GM12878 (cell line): ENCODE data around the gene SCIMP. TPM values are rescaled to one million over a fixed set of nuclear protein-coding genes. Genes with fewer than 3 reads are reported as not detected.
A peak's percentile ranks its signal among the peaks of the same experiment; 100 is the strongest.

Source experiments
- BCL11A ChIP-seq: IDR thresholded peaks from 2 replicates; pipeline ENCODE4 v1.6.1; 2011; ENCODE audit warnings: low read depth, low read length
- CBX5 ChIP-seq: sonication (generic); IDR thresholded peaks from 2 replicates; pipeline ENCODE4 v1.6.1; 2016; ENCODE audit warnings: low read depth, moderate library complexity, mild to moderate bottlenecking, inconsistent platforms
- CEBPB ChIP-seq, 2 experiments: fragments of 150-350 bp in 1 of 2; IDR thresholded peaks; 2 replicates each; pipeline ENCODE4 v1.6.1; 2012 to 2014; ENCODE audit warnings: low read depth in 2 of 2, low read length in 2 of 2, borderline replicate concordance in 1 of 2, inconsistent platforms in 1 of 2
- CHD1 ChIP-seq: IDR thresholded peaks from 2 replicates; pipeline ENCODE4 v1.6.1; 2012; ENCODE audit warnings: low read depth, low read length, improper control_type of control experiment
- CHD2 ChIP-seq: IDR thresholded peaks from 2 replicates; pipeline ENCODE4 v1.6.1; 2011; ENCODE audit warnings: low read depth, low read length, improper control_type of control experiment, borderline replicate concordance
- CTCF ChIP-seq, 3 experiments: IDR thresholded peaks in 2 of 3; conservative IDR thresholded peaks in 1 of 3; 2 replicates each; pipeline ENCODE4 v1.5.1; 2011; ENCODE audit warnings: low read depth in 3 of 3, low read length in 3 of 3, mild to moderate bottlenecking in 3 of 3, control low read depth in 2 of 3, moderate library complexity in 2 of 3, inconsistent platforms in 1 of 3, mixed read lengths in 1 of 3; ENCODE audit not compliant: control insufficient read depth in 2 of 3, insufficient read depth in 1 of 3; ENCODE audit errors: extremely low read depth in 1 of 3
- IKZF2 ChIP-seq, 2 experiments: fragments of 450-650 bp; IDR thresholded peaks; 2 replicates each; pipeline ENCODE4 v1.6.1; 2017; ENCODE audit warnings: mild to moderate bottlenecking in 2 of 2, moderate library complexity in 2 of 2
- KAT2A ChIP-seq: conservative IDR thresholded peaks from 2 replicates; pipeline ENCODE4 v1.6.1; 2011; ENCODE audit warnings: low read depth, low read length; ENCODE audit not compliant: control insufficient read depth
- MLLT1 ChIP-seq: fragments of 450-650 bp; IDR thresholded peaks from 2 replicates; pipeline ENCODE4 v1.6.1; 2016; ENCODE audit warnings: mild to moderate bottlenecking
- NFYB ChIP-seq: IDR thresholded peaks from 2 replicates; pipeline ENCODE4 v1.6.1; 2011; ENCODE audit warnings: low read depth, mild to moderate bottlenecking, low read length, improper control_type of control experiment, moderate library complexity; ENCODE audit not compliant: insufficient read depth
- POLR2A ChIP-seq: IDR thresholded peaks from 2 replicates; pipeline ENCODE4 v1.6.1; 2011; ENCODE audit warnings: low read depth, mild to moderate bottlenecking, low read length
- POLR2AphosphoS5 ChIP-seq: IDR thresholded peaks from 2 replicates; pipeline ENCODE4 v1.6.1; 2011; ENCODE audit warnings: mild to moderate bottlenecking, low read length, inconsistent platforms
- RAD21 ChIP-seq: IDR thresholded peaks from 2 replicates; pipeline ENCODE4 v1.6.1; 2011; ENCODE audit warnings: mild to moderate bottlenecking, low read depth, low read length, moderate library complexity; ENCODE audit not compliant: insufficient read depth
- RELA ChIP-seq: fragments of 450-650 bp; IDR thresholded peaks from 2 replicates; pipeline ENCODE4 v1.8.0; 2014; ENCODE audit warnings: borderline replicate concordance; ENCODE audit not compliant: partially characterized antibody
- STAT1 ChIP-seq: fragments of 450-650 bp; conservative IDR thresholded peaks from 2 replicates; pipeline ENCODE4 v1.6.1; 2014; ENCODE audit warnings: antibody characterized with exemption, mild to moderate bottlenecking
- WRNIP1 ChIP-seq: IDR thresholded peaks from 2 replicates; pipeline ENCODE4 v1.6.1; 2011; ENCODE audit warnings: low read depth, low read length, improper control_type of control experiment, borderline replicate concordance
- ZNF384 ChIP-seq: IDR thresholded peaks from 2 replicates; pipeline ENCODE4 v1.6.1; 2012; ENCODE audit warnings: low read depth, mild to moderate bottlenecking, low read length, improper control_type of control experiment, borderline replicate concordance
- polyA plus RNA-seq, 11 experiments: library from polyadenylated mRNA; depleted of rRNA in 4 of 11; unstranded in 6 of 11; stranded (reverse) in 5 of 11; fragments of >200 nt; fragmentation: Nextera tagmentation in 4 of 11; fragmentation: Illumina TruSeq in 1 of 11; extraction: Ambion mirVana in 4 of 11; extraction: Trizol in 1 of 11; gene quantifications; 1 replicate in 1 of 11; 2 replicates in 10 of 11; pipeline versions ENCODE4 v1.2.1 to v1.2.3, GENCODE V29; 2011 to 2016; ENCODE audit warnings: inconsistent platforms in 2 of 11, missing spikeins in 2 of 11, low read depth in 1 of 11
- total RNA-seq, 4 experiments: library from RNA; depleted of rRNA in 3 of 4; stranded (reverse); fragments of >200 nt in 3 of 4; fragmentation: Illumina TruSeq in 1 of 4; extraction: Trizol in 1 of 4; gene quantifications; 2 replicates each; pipeline versions ENCODE4 v1.2.1 to v1.2.3, GENCODE V29; 2013 to 2021
- TF ChIP-seq, protein P1 (sequence below): IDR thresholded peaks from 2 replicates; pipeline ENCODE4 v1.6.1; 2012; ENCODE audit warnings: low read length, inconsistent platforms

The SCIMP gene
- total and polyA plus RNA-seq, 10 of the 15 experiments (the other 5 are each of a cell fraction or from before 2014, with no cell fraction given) = 56.7 to 151 (median 95.0) TPM

DNA sequence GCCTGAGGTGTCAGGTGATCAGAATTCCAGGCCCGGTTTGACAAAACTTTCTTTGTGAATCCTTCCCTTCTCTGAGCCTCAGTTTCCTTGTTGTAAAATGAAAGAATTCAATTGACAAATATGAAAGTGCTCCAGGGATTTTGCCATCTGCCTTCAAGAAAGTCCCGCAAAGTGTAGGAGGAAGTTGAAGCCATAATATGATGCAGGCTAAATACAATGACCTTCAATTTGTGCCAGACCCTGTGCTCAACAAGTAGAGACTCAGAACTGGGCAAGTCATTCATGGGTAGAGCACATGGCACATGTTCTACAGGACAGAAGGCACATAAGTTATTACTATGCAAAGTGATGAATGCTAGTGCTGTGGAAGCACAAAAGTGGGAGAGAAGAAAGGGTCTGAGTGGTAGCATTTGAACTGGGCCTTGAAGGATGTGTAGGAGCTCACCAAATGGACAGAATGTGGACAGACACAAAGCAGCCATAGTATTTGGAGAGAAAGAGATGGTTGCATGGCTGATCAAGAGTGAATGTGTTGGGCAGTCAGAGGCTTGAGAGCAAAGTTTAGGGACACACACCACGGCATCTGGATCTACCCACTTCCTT, 2.4 kb upstream of the SCIMP start (continued):
- TF ChIP-seq MLLT1 (peak; percentile 84; the same call in 1 of the 2 replicates), POLR2A (peak; percentile 27; the same call in 1 of the 2 replicates), RAD21 (no peak), RELA (no peak), STAT1 (no peak), CTCF (IDR thresholded peaks at IDR 0.05 in 2 of 3, conservative IDR thresholded peaks at IDR 0.05 in 1 of 3; ENCODE audit: control insufficient read depth in 2 of 3, extremely low read depth in 1 of 3, insufficient read depth in 1 of 3, low read depth in 3 of 3, low read length in 3 of 3) (no peak), CHD1 (no peak), KAT2A (no peak), CEBPB (IDR thresholded peaks at IDR 0.05; ENCODE audit: borderline replicate concordance in 1 of 2, low read depth in 2 of 2, low read length in 2 of 2) (no peak), WRNIP1 (no peak), IKZF2 (IDR thresholded peaks at IDR 0.05) (no peak), BCL11A (no peak), POLR2AphosphoS5 (peak; percentile 27; the same call in 1 of the 2 replicates), CBX5 (no peak), ZNF384 (no peak), NFYB (no peak), CHD2 (no peak)
- TF ChIP-seq, protein P1, sequence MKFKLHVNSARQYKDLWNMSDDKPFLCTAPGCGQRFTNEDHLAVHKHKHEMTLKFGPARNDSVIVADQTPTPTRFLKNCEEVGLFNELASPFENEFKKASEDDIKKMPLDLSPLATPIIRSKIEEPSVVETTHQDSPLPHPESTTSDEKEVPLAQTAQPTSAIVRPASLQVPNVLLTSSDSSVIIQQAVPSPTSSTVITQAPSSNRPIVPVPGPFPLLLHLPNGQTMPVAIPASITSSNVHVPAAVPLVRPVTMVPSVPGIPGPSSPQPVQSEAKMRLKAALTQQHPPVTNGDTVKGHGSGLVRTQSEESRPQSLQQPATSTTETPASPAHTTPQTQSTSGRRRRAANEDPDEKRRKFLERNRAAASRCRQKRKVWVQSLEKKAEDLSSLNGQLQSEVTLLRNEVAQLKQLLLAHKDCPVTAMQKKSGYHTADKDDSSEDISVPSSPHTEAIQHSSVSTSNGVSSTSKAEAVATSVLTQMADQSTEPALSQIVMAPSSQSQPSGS = no peak
